ENCODE data around the gene TSHZ3. TPM values are rescaled to one million over a fixed set of nuclear protein-coding genes. Genes with fewer than 3 reads are reported as not detected.

The TSHZ3 gene
- total and polyA plus RNA-seq, 2 donors: 0.28 to 1.1 TPM

- Histone ChIP-seq H3K9me3 (ENCODE audit: control insufficient read depth in 2 of 2, insufficient read depth in 1 of 2, low read length in 1 of 2) (no peaks in the 10 kb centered on the region), H3K27ac (ENCODE audit: low read depth in 1 of 2, low read length in 1 of 2) (no peak overlapping the region), H3K36me3 (ENCODE audit: control insufficient read depth in 2 of 2, insufficient read depth in 2 of 2, low read length in 1 of 2) (no peaks in the 10 kb centered on the region), H3K27me3 (ENCODE audit: control insufficient read depth in 2 of 2, insufficient read depth in 1 of 2, low read length in 1 of 2) (no peaks in the 10 kb centered on the region), H3K4me1 (ENCODE audit: control insufficient read depth in 2 of 2, insufficient read depth in 2 of 2, low read length in 2 of 2) (no peaks in the 10 kb centered on the region), H3K4me3 (ENCODE audit: low read length in 2 of 2) (no peak overlapping the region)
- 95% methylated on average over 6 of the region's 6 CpGs for WGBS
- no peak for DNase-seq (ENCODE audit: low read depth in 6 of 9, low spot score in 9 of 9)
Measured at GRCh38 chr19:31231237-31231636, 118.0 kb downstream of the TSHZ3 start.

GRCh38 chr19:31226151-31226935 is 122.9 kb downstream of the TSHZ3 start:
- 91% methylated on average over 4 of the region's 4 CpGs for WGBS
- DNase-seq (ENCODE audit: low read depth in 6 of 9, low spot score in 9 of 9): no peak
- H3K27me3 ChIP-seq (ENCODE audit: control insufficient read depth in 2 of 2, insufficient read depth in 1 of 2, low read length in 1 of 2): no peaks in the 10 kb centered on the region

More at GRCh38 chr19:31226151-31226935, 122.9 kb downstream of the TSHZ3 start:
- H3K4me3 ChIP-seq (ENCODE audit: low read length in 2 of 2): no peak overlapping the region
- H3K36me3 ChIP-seq (ENCODE audit: control insufficient read depth in 2 of 2, insufficient read depth in 2 of 2, low read length in 1 of 2): no peaks in the 10 kb centered on the region
- H3K27ac ChIP-seq (ENCODE audit: low read depth in 1 of 2, low read length in 1 of 2): no peak overlapping the region
- no peaks in the 10 kb centered on the region for H3K4me1 ChIP-seq (ENCODE audit: control insufficient read depth in 2 of 2, insufficient read depth in 2 of 2, low read length in 2 of 2)
- H3K9me3 ChIP-seq (ENCODE audit: control insufficient read depth in 2 of 2, insufficient read depth in 1 of 2, low read length in 1 of 2): no peaks in the 10 kb centered on the region
